GM18526 (cell line): ENCODE results near the gene MSRB1.

Experiments used
- POLR2A ChIP-seq: IDR thresholded peaks from 3 replicates; pipeline ENCODE4 v1.6.1; 2011; ENCODE audit not compliant: insufficient read length; ENCODE audit errors: extremely low read depth

The MSRB1 gene

GRCh38 chr16:1932050-1933028 is 10.7 kb downstream of the MSRB1 start:
- no peak for TF ChIP-seq POLR2A

GRCh38 chr16:1930338-1930720 is 12.7 kb downstream of the MSRB1 start:
- no peak for TF ChIP-seq POLR2A

- no peak for TF ChIP-seq POLR2A
Measured at GRCh38 chr16:1929578-1930337, 13.2 kb downstream of the MSRB1 start.

DNA sequence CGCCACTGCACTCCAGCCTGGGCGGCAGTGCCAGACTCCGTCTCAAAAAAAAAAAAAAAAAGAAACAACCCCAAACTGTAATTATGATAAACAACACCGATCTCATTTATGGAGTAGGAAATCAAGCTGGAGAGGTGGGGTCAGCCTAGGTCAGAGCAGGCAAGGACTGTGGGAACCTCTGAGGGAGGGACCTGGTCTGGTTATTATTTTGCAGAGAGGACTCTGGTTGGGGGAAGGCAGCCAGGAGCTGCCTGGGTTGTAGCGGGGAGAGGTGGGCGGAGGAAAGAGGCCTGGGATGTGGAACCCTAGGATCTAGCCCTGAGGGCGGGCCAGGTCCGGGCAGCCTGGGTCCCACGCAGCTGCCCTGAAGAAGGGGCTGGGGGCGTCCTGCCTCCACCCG is 13.9 kb downstream of the MSRB1 start:
- no peak for TF ChIP-seq POLR2A

GRCh38 chr16:1926271-1926670 is 16.7 kb downstream of the MSRB1 start:
- TF ChIP-seq POLR2A = no peak

DNA sequence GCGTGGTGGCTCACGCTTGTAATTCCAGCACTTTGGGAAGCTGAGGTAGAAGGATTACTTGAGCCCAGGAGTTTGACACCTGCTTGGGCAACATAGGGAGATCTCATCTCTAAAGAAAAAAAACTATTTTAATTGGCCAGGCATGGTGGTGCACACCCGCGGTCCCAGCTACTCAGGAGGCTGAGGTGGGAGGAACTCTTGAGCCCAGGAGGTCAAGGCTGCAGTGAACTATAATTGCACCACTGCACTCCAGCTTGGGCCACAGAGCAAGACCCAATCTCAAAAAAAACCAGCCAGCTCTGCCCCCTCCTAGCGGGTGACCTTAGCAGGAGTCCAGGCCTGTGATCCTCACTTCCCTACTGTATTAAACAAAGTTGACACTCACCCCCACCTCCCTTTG is 18.9 kb downstream of the MSRB1 start:
- TF ChIP-seq POLR2A = no peak

- no peak for TF ChIP-seq POLR2A
Measured at GRCh38 chr16:1923299-1924034, 19.5 kb downstream of the MSRB1 start.

DNA sequence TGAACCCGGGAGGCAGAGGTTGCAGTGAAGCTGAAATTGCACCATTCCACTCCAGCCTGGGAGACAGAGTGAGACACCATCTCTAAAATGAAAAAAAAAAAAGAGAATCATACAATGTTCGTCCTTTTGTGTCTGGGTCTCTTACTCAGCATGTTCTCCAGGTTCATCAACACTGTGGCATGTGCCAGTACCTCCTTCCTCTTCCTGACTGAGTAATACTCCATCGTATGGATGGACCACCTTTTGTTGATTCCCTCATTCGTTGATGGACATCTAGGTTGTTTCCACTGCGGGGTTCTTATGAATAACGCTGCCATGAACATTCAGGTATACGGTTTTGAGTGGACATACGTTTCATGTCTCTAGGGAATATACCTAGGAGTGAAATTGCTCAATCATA is 20.6 kb downstream of the MSRB1 start:
- no peak for TF ChIP-seq POLR2A

- no peak for TF ChIP-seq POLR2A
Measured at GRCh38 chr16:1920727-1921171, 22.2 kb downstream of the MSRB1 start.

DNA sequence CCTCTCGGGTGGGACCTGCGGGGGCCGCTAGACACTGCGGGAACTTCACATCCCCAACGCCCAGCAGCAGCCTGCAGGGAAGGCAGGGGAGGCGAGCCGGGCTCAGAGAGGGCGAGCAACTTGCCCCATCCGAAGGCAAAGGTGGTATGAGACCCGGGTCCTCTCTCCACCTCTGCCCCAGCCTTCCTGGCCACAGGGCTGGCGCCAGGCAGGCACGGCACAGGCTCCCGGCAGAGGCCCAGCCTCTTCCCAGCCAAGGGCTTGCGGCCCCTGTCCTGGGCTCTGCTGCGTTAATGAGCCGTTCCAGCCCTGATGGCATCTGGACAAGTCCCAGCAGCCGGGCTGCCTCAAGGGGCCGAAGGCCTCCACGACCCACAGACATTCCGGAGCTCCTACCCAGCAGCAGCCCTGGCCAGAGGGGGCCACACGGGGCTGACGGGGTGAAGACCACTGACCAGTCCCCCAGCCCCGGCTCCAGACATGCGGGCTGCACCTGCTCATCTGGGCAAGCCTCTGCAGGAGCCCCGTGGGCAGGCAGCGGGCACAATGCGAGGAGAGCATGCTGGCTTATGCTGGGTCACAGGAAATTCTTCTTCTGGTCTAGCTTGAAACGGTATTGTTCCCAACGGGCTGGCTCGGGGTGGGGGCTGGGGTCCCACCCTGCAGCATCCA is 23.5 kb downstream of the MSRB1 start:
- TF ChIP-seq POLR2A = no peak

- TF ChIP-seq POLR2A = no peak
Measured at GRCh38 chr16:1918351-1919326, 24.4 kb downstream of the MSRB1 start, which contains the start of gene HS3ST6. TSS of gene HS3ST6 (minus strand) at chr16:1918415. CDS start at chr16:1918323, 92 bp downstream.

- TF ChIP-seq POLR2A = no peak
Measured at GRCh38 chr16:1917665-1918350, 25.2 kb downstream of the MSRB1 start.

- TF ChIP-seq POLR2A = no peak
Measured at GRCh38 chr16:1917056-1917664, 25.8 kb downstream of the MSRB1 start.

DNA sequence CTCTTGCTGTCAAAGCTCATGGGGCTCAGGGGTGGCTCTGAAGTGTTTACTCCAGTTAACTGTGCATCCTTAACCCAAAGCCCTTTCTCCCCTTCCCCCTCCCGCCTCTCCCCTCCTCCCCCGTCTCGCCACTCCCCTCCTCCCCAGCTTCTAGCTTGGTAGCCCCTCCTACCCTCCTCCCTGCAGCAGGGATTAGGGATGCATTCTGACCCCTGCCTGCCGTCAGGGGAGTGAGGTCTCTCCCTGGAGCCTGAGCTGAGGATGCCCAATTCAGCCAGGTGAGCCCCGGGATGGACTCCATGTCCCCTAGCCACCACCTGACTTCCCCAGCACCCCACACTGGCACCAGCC is 26.4 kb downstream of the MSRB1 start:
- TF ChIP-seq POLR2A = no peak
